HEK293 (cell line): Measurements from ENCODE around the gene TMEM126B.
A peak's percentile ranks its signal among the peaks of the same experiment; 100 is the strongest.

ENCODE experiments used
- CTCF ChIA-PET: fragments of 350-600 bp; formaldehyde crosslinking; extraction: SDS; loops from one replicate; lab custom pipeline; 2021; ENCODE audit warnings: antibody characterized with exemption; lab: Yijun Ruan, JAX
- POLR2A ChIA-PET: fragments of 300-600 bp; formaldehyde crosslinking; extraction: SDS; loops from one replicate; lab custom pipeline; 2020; ENCODE audit warnings: antibody characterized with exemption, inconsistent platforms; lab: Yijun Ruan, JAX
- H3K27ac ChIP-seq: fragments of 200-500 bp; sonication (Bioruptor generic); 2 replicates; pipeline ENCODE4 v1.5.1; 2014; ENCODE audit warnings: low read depth, low read length, control low read depth, inconsistent platforms; ENCODE audit errors: extremely low read depth
- H3K36me3 ChIP-seq, 2 experiments: fragments of 200-500 bp in 1 of 2; sonication (Bioruptor generic) in 1 of 2; 1 replicate in 1 of 2; 2 replicates in 1 of 2; pipeline ENCODE4 v1.5.1; 2014 to 2017; ENCODE audit warnings: inconsistent platforms in 2 of 2, low read length in 2 of 2; ENCODE audit not compliant: control insufficient read depth in 2 of 2, insufficient read depth in 1 of 2
- H3K4me1 ChIP-seq: fragments of 200-500 bp; sonication (Bioruptor generic); 2 replicates; pipeline ENCODE4 v1.5.1; 2014; ENCODE audit warnings: mild to moderate bottlenecking, low read length, inconsistent platforms; ENCODE audit not compliant: control insufficient read depth, insufficient read depth
- H3K4me3 ChIP-seq: 2 replicates; pipeline ENCODE4 v1.5.1; 2011; ENCODE audit warnings: low read depth, mild to moderate bottlenecking, control low read depth, low read length, moderate library complexity
- H3K9me3 ChIP-seq: fragments of 200-500 bp; sonication (Bioruptor generic); 2 replicates; pipeline ENCODE4 v1.5.1; 2014; ENCODE audit warnings: low read depth, low read length, inconsistent platforms; ENCODE audit not compliant: control insufficient read depth, insufficient read depth
- BCL11A ChIP-seq: fragments of 450-650 bp; formaldehyde crosslinking; IDR thresholded peaks from 2 replicates; pipeline ENCODE4 v1.5.1; 2016; ENCODE audit warnings: low read depth, missing biosample characterization, missing genetic modification characterization
- HOXA7 ChIP-seq: sonication (generic); formaldehyde crosslinking; IDR thresholded peaks from 2 replicates; pipeline ENCODE4 v1.8.1; 2022; ENCODE audit warnings: missing genetic modification reagents, borderline replicate concordance
- HOXC10 ChIP-seq: sonication (generic); formaldehyde crosslinking; IDR thresholded peaks from 2 replicates; pipeline ENCODE4 v1.8.1; 2023; ENCODE audit warnings: mild to moderate bottlenecking, missing genetic modification reagents
- KLF17 ChIP-seq: fragments of 450-650 bp; formaldehyde crosslinking; IDR thresholded peaks from 2 replicates; pipeline ENCODE4 v1.5.1; 2016; ENCODE audit warnings: missing biosample characterization, missing genetic modification characterization
- SCRT1 ChIP-seq: fragments of 450-650 bp; formaldehyde crosslinking; IDR thresholded peaks from 2 replicates; pipeline ENCODE4 v1.5.1; 2016; ENCODE audit warnings: missing biosample characterization, missing genetic modification characterization, borderline replicate concordance
- SP3 ChIP-seq: fragments of 450-650 bp; formaldehyde crosslinking; IDR thresholded peaks from 2 replicates; pipeline ENCODE4 v1.5.1; 2016; ENCODE audit warnings: missing biosample characterization, missing genetic modification characterization
- YY1 ChIP-seq: fragments of 450-650 bp; formaldehyde crosslinking; IDR thresholded peaks from 2 replicates; pipeline ENCODE4 v1.5.1; 2018; ENCODE audit warnings: missing biosample characterization, missing genetic modification characterization
- ZBTB20 ChIP-seq: fragments of 450-650 bp; formaldehyde crosslinking; IDR thresholded peaks from 2 replicates; pipeline ENCODE4 v1.5.1; 2016; ENCODE audit warnings: missing biosample characterization, missing genetic modification characterization
- ZFP3 ChIP-seq: fragments of 450-650 bp; formaldehyde crosslinking; IDR thresholded peaks from 2 replicates; pipeline ENCODE4 v1.5.1; 2016; ENCODE audit warnings: low read depth, missing biosample characterization, missing genetic modification characterization
- ZNF221 ChIP-seq: fragments of 450-650 bp; formaldehyde crosslinking; IDR thresholded peaks from 2 replicates; pipeline ENCODE4 v1.5.1; 2017; ENCODE audit warnings: missing biosample characterization, missing genetic modification characterization, borderline replicate concordance
- ZNF223 ChIP-seq: fragments of 450-650 bp; formaldehyde crosslinking; IDR thresholded peaks from 2 replicates; pipeline ENCODE4 v1.5.1; 2016; ENCODE audit warnings: missing biosample characterization, missing genetic modification characterization
- ZNF37A ChIP-seq: fragments of 450-650 bp; IDR thresholded peaks from 2 replicates; pipeline ENCODE4 v1.5.1; 2018; ENCODE audit warnings: missing biosample characterization, missing genetic modification characterization
- ZNF398 ChIP-seq: fragments of 450-650 bp; formaldehyde crosslinking; IDR thresholded peaks from 2 replicates; pipeline ENCODE4 v1.5.1; 2017; ENCODE audit warnings: missing biosample characterization, missing genetic modification characterization
- ZNF416 ChIP-seq: fragments of 450-650 bp; formaldehyde crosslinking; IDR thresholded peaks from 2 replicates; pipeline ENCODE4 v1.5.1; 2016; ENCODE audit warnings: missing biosample characterization, missing genetic modification characterization
- ZNF544 ChIP-seq: fragments of 450-650 bp; formaldehyde crosslinking; IDR thresholded peaks from 2 replicates; pipeline ENCODE4 v1.5.0; 2017; ENCODE audit warnings: missing biosample characterization, missing genetic modification characterization
- ZNF555 ChIP-seq: fragments of 450-650 bp; formaldehyde crosslinking; conservative IDR thresholded peaks from 2 replicates; pipeline ENCODE4 v1.5.1; 2017; ENCODE audit warnings: missing biosample characterization, mild to moderate bottlenecking, missing genetic modification characterization, inconsistent platforms
- ZNF561 ChIP-seq: fragments of 450-650 bp; IDR thresholded peaks from 2 replicates; pipeline ENCODE4 v1.5.1; 2018; ENCODE audit warnings: missing biosample characterization, missing genetic modification characterization, borderline replicate concordance
- ZNF596 ChIP-seq: fragments of 450-650 bp; IDR thresholded peaks from 2 replicates; pipeline ENCODE4 v1.5.0; 2018; ENCODE audit warnings: missing biosample characterization, mild to moderate bottlenecking, missing genetic modification characterization, moderate library complexity
- ZNF654 ChIP-seq: fragments of 450-650 bp; formaldehyde crosslinking; IDR thresholded peaks from 2 replicates; pipeline ENCODE4 v1.5.1; 2016; ENCODE audit warnings: low read depth, missing biosample characterization, missing genetic modification characterization
- ZNF660 ChIP-seq: fragments of 450-650 bp; IDR thresholded peaks from 2 replicates; pipeline ENCODE4 v1.5.1; 2018; ENCODE audit warnings: missing biosample characterization, mild to moderate bottlenecking, missing genetic modification characterization
- ZSCAN30 ChIP-seq: fragments of 450-650 bp; IDR thresholded peaks from 2 replicates; pipeline ENCODE4 v1.5.1; 2018; ENCODE audit warnings: missing biosample characterization, mild to moderate bottlenecking, missing genetic modification characterization, moderate library complexity
- TF ChIP-seq, protein P1 (sequence below): fragments of 450-650 bp; formaldehyde crosslinking; IDR thresholded peaks from 2 replicates; pipeline ENCODE4 v1.5.1; 2016; ENCODE audit warnings: missing biosample characterization, missing genetic modification characterization
- TF ChIP-seq, protein P2 (sequence below): fragments of 450-650 bp; formaldehyde crosslinking; IDR thresholded peaks from 2 replicates; pipeline ENCODE4 v1.5.1; 2016; ENCODE audit warnings: missing biosample characterization, missing genetic modification characterization
- TF ChIP-seq, protein P3 (sequence below): fragments of 450-650 bp; formaldehyde crosslinking; IDR thresholded peaks from 2 replicates; pipeline ENCODE4 v1.5.1; 2016; ENCODE audit warnings: missing biosample characterization, missing genetic modification characterization, low read depth

The TMEM126B gene

DNA sequence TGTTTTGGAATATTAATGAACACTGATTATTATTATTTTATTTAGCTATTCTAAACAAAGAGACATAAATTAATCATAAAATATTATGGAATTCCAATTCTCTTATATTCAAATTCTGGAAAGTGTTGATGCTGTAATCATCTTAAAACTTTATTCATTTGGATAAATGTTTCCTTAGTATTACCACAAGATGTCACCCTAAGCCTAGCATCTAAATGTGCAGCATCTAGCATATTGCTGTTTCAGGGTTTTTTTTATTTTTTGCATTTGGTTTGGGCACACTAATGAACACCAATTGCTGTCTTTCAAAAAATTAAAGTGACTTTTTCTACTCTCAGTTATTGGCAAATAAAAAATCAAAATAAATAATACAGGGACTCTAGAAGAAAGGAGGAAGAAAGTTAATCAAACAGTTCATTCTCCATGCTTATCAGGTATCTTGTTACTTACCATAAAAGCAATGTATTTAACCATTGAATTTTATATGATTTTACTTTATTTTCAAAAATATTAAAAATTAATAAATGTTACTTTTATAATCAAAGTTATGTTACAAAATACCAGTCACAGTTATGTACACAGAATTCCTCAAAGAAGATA lies 33.0 kb upstream of the TMEM126B start:
- Histone ChIP-seq H3K9me3 (no peaks in the 10 kb centered on the region), H3K4me3 (no peak overlapping the region), H3K4me1 (no peaks in the 10 kb centered on the region), H3K27ac (no peak overlapping the region), H3K36me3 (no peaks in the 10 kb centered on the region)
- ChIA-PET POLR2A (interaction anchor here (0.7 kb wide), 1 partner anchor 278 kb away, joined by 3 read pairs; no protein-coding TSS in a partner anchor), CTCF (interaction anchor here (0.6 to 1.0 kb wide), 12 partner anchors 8 to 824 kb away, joined by 3 to 6 read pairs (median 3); no protein-coding TSS in a partner anchor)
- TF ChIP-seq ZNF660 (tag by site-specific recombination) (peak; percentile 51; the same call in 1 of the 2 replicates), ZNF37A (tag by site-specific recombination) (no peak), HOXA7 (CRISPR knock-in tag) (no peak), SP3 (tag by site-specific recombination) (no peak), ZNF654 (peak; percentile 79), ZSCAN30 (0 out of 2 replicates have a peak, but pooled peaks have one; percentile 8)
- TF ChIP-seq, protein P1, sequence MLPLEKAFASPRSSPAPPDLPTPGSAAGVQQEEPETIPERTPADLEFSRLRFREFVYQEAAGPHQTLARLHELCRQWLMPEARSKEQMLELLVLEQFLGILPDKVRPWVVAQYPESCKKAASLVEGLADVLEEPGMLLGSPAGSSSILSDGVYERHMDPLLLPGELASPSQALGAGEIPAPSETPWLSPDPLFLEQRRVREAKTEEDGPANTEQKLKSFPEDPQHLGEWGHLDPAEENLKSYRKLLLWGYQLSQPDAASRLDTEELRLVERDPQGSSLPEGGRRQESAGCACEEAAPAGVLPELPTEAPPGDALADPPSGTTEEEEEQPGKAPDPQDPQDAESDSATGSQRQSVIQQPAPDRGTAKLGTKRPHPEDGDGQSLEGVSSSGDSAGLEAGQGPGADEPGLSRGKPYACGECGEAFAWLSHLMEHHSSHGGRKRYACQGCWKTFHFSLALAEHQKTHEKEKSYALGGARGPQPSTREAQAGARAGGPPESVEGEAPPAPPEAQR (tag by site-specific recombination) = no peak

- Histone ChIP-seq H3K4me1 (no peaks in the 10 kb centered on the region), H3K36me3 (no peaks in the 10 kb centered on the region), H3K9me3 (no peaks in the 10 kb centered on the region), H3K4me3 (no peak overlapping the region), H3K27ac (no peak overlapping the region)
- ChIA-PET POLR2A (no interaction called here), CTCF (interaction anchor here (0.7 kb wide), 1 partner anchor 1034 kb away, joined by 3 read pairs; no protein-coding TSS in a partner anchor)
- TF ChIP-seq ZNF596 (no peak), YY1 (tag by site-specific recombination) (no peak), ZBTB20 (tag by site-specific recombination) (no peak), BCL11A (no peak), ZNF223 (tag by site-specific recombination) (no peak), ZNF561 (no peak), ZNF416 (tag by site-specific recombination) (no peak), ZNF544 (tag by site-specific recombination) (no peak), ZNF555 (no peak)
- TF ChIP-seq, protein P2, sequence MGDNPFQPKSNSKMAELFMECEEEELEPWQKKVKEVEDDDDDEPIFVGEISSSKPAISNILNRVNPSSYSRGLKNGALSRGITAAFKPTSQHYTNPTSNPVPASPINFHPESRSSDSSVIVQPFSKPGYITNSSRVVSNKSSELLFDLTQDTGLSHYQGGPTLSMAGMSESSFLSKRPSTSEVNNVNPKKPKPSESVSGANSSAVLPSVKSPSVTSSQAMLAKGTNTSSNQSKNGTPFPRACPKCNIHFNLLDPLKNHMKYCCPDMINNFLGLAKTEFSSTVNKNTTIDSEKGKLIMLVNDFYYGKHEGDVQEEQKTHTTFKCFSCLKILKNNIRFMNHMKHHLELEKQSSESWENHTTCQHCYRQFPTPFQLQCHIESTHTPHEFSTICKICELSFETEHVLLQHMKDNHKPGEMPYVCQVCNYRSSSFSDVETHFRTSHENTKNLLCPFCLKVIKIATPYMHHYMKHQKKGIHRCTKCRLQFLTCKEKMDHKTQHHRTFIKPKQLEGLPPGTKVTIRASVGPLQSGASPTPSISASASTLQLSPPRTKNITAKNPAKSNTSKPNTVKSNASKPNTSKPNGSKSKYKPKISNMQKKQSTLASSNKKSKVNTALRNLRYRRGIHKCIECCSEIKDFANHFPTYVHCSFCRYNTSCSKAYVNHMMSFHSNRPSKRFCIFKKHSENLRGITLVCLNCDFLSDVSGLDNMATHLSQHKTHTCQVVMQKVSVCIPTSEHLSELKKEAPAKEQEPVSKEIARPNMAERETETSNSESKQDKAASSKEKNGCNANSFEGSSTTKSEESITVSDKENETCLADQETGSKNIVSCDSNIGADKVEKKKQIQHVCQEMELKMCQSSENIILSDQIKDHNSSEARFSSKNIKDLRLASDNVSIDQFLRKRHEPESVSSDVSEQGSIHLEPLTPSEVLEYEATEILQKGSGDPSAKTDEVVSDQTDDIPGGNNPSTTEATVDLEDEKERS (tag by site-specific recombination) = no peak
Measured at GRCh38 chr11:85596886-85597285, 31.5 kb upstream of the TMEM126B start.

DNA sequence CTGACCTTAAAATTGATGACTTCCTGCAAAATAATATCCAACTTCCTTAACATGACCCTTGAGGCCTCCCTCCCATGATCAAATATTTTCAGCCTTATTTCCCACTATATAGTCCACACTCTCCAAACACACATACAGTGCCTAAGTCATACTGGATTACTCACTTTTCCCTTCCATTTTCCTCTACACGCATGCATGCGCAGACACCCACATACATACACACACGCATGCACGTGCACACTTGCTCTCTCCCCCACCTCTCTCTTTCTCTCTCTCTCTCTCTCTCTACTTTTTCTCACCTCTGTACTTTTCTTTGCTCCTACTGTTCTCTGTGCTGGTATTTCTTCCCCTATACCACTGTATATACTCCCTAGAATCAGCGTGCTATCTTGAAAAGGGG lies 29.3 kb upstream of the TMEM126B start:
- H3K36me3 ChIP-seq = no peaks in the 10 kb centered on the region
- H3K27ac ChIP-seq = no peak overlapping the region
- H3K4me1 ChIP-seq = no peaks in the 10 kb centered on the region
- CTCF ChIA-PET = no interaction called here
- H3K4me3 ChIP-seq = no peak overlapping the region
- H3K9me3 ChIP-seq = no peaks in the 10 kb centered on the region
- POLR2A ChIA-PET = no interaction called here
- TF ChIP-seq ZFP3 (tag by site-specific recombination) = no peak
- TF ChIP-seq ZNF37A (tag by site-specific recombination) = no peak
- TF ChIP-seq KLF17 (tag by site-specific recombination) = no peak
- TF ChIP-seq SCRT1 = no peak
- no peak for TF ChIP-seq ZNF398 (tag by site-specific recombination)
- TF ChIP-seq, protein P3, sequence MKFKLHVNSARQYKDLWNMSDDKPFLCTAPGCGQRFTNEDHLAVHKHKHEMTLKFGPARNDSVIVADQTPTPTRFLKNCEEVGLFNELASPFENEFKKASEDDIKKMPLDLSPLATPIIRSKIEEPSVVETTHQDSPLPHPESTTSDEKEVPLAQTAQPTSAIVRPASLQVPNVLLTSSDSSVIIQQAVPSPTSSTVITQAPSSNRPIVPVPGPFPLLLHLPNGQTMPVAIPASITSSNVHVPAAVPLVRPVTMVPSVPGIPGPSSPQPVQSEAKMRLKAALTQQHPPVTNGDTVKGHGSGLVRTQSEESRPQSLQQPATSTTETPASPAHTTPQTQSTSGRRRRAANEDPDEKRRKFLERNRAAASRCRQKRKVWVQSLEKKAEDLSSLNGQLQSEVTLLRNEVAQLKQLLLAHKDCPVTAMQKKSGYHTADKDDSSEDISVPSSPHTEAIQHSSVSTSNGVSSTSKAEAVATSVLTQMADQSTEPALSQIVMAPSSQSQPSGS (tag by site-specific recombination) = no peak
- no peak for TF ChIP-seq ZNF221 (tag by site-specific recombination)
- no peak for TF ChIP-seq HOXC10 (CRISPR knock-in tag)
